HEK293 (cell line): Measurements from ENCODE around the gene UCK1.
A peak's percentile ranks its signal among the peaks of the same experiment; 100 is the strongest.

Experiments used
- HOXC10 ChIP-seq: sonication (generic); formaldehyde crosslinking; IDR thresholded peaks from 2 replicates; pipeline ENCODE4 v1.8.1; 2023; ENCODE audit warnings: mild to moderate bottlenecking, missing genetic modification reagents
- KLF10 ChIP-seq: fragments of 450-650 bp; IDR thresholded peaks from 2 replicates; pipeline ENCODE4 v1.5.1; 2018; ENCODE audit warnings: missing biosample characterization, mild to moderate bottlenecking, missing genetic modification characterization
- KLF8 ChIP-seq: fragments of 450-650 bp; formaldehyde crosslinking; IDR thresholded peaks from 2 replicates; pipeline ENCODE4 v1.5.1; 2016; ENCODE audit warnings: missing biosample characterization, missing genetic modification characterization
- TRIM28 ChIP-seq: IDR thresholded peaks from 2 replicates; pipeline ENCODE4 v1.6.1; 2011; ENCODE audit warnings: low read length, control low read depth, borderline replicate concordance
- ZBTB1 ChIP-seq: fragments of 450-650 bp; formaldehyde crosslinking; IDR thresholded peaks from 2 replicates; pipeline ENCODE4 v1.5.1; 2016; ENCODE audit warnings: missing biosample characterization, missing genetic modification characterization
- ZBTB20 ChIP-seq: fragments of 450-650 bp; formaldehyde crosslinking; IDR thresholded peaks from 2 replicates; pipeline ENCODE4 v1.5.1; 2016; ENCODE audit warnings: missing biosample characterization, missing genetic modification characterization
- ZBTB21 ChIP-seq: fragments of 450-650 bp; formaldehyde crosslinking; IDR thresholded peaks from 2 replicates; pipeline ENCODE4 v1.5.1; 2017; ENCODE audit warnings: missing biosample characterization, missing genetic modification characterization
- ZFHX2 ChIP-seq: fragments of 450-650 bp; formaldehyde crosslinking; conservative IDR thresholded peaks from 2 replicates; pipeline ENCODE4 v1.5.1; 2016; ENCODE audit warnings: missing biosample characterization, missing genetic modification characterization
- ZFP41 ChIP-seq: fragments of 450-650 bp; formaldehyde crosslinking; IDR thresholded peaks from 2 replicates; pipeline ENCODE4 v1.5.1; 2016; ENCODE audit warnings: missing biosample characterization, missing genetic modification characterization, borderline replicate concordance
- ZNF157 ChIP-seq: fragments of 450-650 bp; formaldehyde crosslinking; IDR thresholded peaks from 2 replicates; pipeline ENCODE4 v1.5.1; 2016; ENCODE audit warnings: missing biosample characterization, missing genetic modification characterization
- ZNF239 ChIP-seq: fragments of 450-650 bp; formaldehyde crosslinking; IDR thresholded peaks from 2 replicates; pipeline ENCODE4 v1.5.1; 2016; ENCODE audit warnings: missing biosample characterization, missing genetic modification characterization
- ZNF248 ChIP-seq: fragments of 450-650 bp; formaldehyde crosslinking; IDR thresholded peaks from 2 replicates; pipeline ENCODE4 v1.5.1; 2017; ENCODE audit warnings: missing biosample characterization, missing genetic modification characterization
- ZNF274 ChIP-seq, 2 experiments: fragments of 200-500 bp in 1 of 2; fragments of 450-650 bp in 1 of 2; sonication (Bioruptor generic) in 1 of 2; formaldehyde crosslinking in 1 of 2; IDR thresholded peaks; 2 replicates each; pipeline versions ENCODE4 v1.5.1 to v1.6.1; 2014 to 2016; ENCODE audit warnings: borderline replicate concordance in 1 of 2, inconsistent platforms in 1 of 2, low read length in 1 of 2, missing biosample characterization in 1 of 2, missing genetic modification characterization in 1 of 2
- ZNF37A ChIP-seq: fragments of 450-650 bp; IDR thresholded peaks from 2 replicates; pipeline ENCODE4 v1.5.1; 2018; ENCODE audit warnings: missing biosample characterization, missing genetic modification characterization
- ZNF426 ChIP-seq: fragments of 450-650 bp; formaldehyde crosslinking; IDR thresholded peaks from 2 replicates; pipeline ENCODE4 v1.5.1; 2017; ENCODE audit warnings: missing biosample characterization, missing genetic modification characterization, mild to moderate bottlenecking, inconsistent platforms, moderate library complexity
- ZNF501 ChIP-seq: fragments of 450-650 bp; formaldehyde crosslinking; IDR thresholded peaks from 2 replicates; pipeline ENCODE4 v1.5.1; 2016; ENCODE audit warnings: missing biosample characterization, missing genetic modification characterization
- ZNF514 ChIP-seq: fragments of 450-650 bp; formaldehyde crosslinking; IDR thresholded peaks from 2 replicates; pipeline ENCODE4 v1.5.1; 2016; ENCODE audit warnings: missing biosample characterization, missing genetic modification characterization
- ZNF529 ChIP-seq: fragments of 450-650 bp; formaldehyde crosslinking; IDR thresholded peaks from 2 replicates; pipeline ENCODE4 v1.5.1; 2017; ENCODE audit warnings: missing genetic modification characterization, missing biosample characterization; ENCODE audit not compliant: insufficient replicate concordance
- ZNF549 ChIP-seq: fragments of 450-650 bp; IDR thresholded peaks from 2 replicates; pipeline ENCODE4 v1.5.1; 2018; ENCODE audit warnings: missing biosample characterization, missing genetic modification characterization, mild to moderate bottlenecking, inconsistent platforms, moderate library complexity
- ZNF555 ChIP-seq: fragments of 450-650 bp; formaldehyde crosslinking; conservative IDR thresholded peaks from 2 replicates; pipeline ENCODE4 v1.5.1; 2017; ENCODE audit warnings: missing biosample characterization, mild to moderate bottlenecking, missing genetic modification characterization, inconsistent platforms
- ZNF558 ChIP-seq: fragments of 450-650 bp; formaldehyde crosslinking; IDR thresholded peaks from 2 replicates; pipeline ENCODE4 v1.5.1; 2016; ENCODE audit warnings: missing biosample characterization, missing genetic modification characterization
- ZNF560 ChIP-seq: fragments of 450-650 bp; formaldehyde crosslinking; IDR thresholded peaks from 2 replicates; pipeline ENCODE4 v1.5.1; 2017; ENCODE audit warnings: missing biosample characterization, missing genetic modification characterization, borderline replicate concordance
- ZNF623 ChIP-seq: fragments of 450-650 bp; formaldehyde crosslinking; IDR thresholded peaks from 2 replicates; pipeline ENCODE4 v1.5.1; 2016; ENCODE audit warnings: missing biosample characterization, missing genetic modification characterization
- ZNF624 ChIP-seq: fragments of 450-650 bp; formaldehyde crosslinking; IDR thresholded peaks from 2 replicates; pipeline ENCODE4 v1.5.1; 2017; ENCODE audit warnings: missing biosample characterization, missing genetic modification characterization
- ZNF704 ChIP-seq: fragments of 450-650 bp; formaldehyde crosslinking; IDR thresholded peaks from 2 replicates; pipeline ENCODE4 v1.5.1; 2016; ENCODE audit warnings: missing biosample characterization, missing genetic modification characterization
- ZNF707 ChIP-seq: fragments of 450-650 bp; formaldehyde crosslinking; IDR thresholded peaks from 2 replicates; pipeline ENCODE4 v1.5.1; 2016; ENCODE audit warnings: missing biosample characterization, missing genetic modification characterization
- ZNF747 ChIP-seq: fragments of 450-650 bp; formaldehyde crosslinking; IDR thresholded peaks from 2 replicates; pipeline ENCODE4 v1.5.1; 2016; ENCODE audit warnings: missing biosample characterization, missing genetic modification characterization
- ZNF76 ChIP-seq: fragments of 450-650 bp; formaldehyde crosslinking; IDR thresholded peaks from 2 replicates; pipeline ENCODE4; 2016; ENCODE audit warnings: low read depth, missing biosample characterization, missing genetic modification characterization, borderline replicate concordance
- ZNF785 ChIP-seq: fragments of 450-650 bp; formaldehyde crosslinking; IDR thresholded peaks from 2 replicates; pipeline ENCODE4 v1.5.1; 2016; ENCODE audit warnings: missing biosample characterization, missing genetic modification characterization
- ZSCAN16 ChIP-seq: fragments of 450-650 bp; formaldehyde crosslinking; IDR thresholded peaks from 2 replicates; pipeline ENCODE4 v1.5.1; 2016; ENCODE audit warnings: missing biosample characterization, missing genetic modification characterization
- TF ChIP-seq, protein P1 (sequence below): fragments of 450-650 bp; formaldehyde crosslinking; IDR thresholded peaks from 2 replicates; pipeline ENCODE4 v1.5.1; 2017; ENCODE audit warnings: missing biosample characterization, missing genetic modification characterization
- TF ChIP-seq, protein P2 (sequence below): fragments of 450-650 bp; formaldehyde crosslinking; IDR thresholded peaks from 2 replicates; pipeline ENCODE4 v1.5.1; 2016; ENCODE audit warnings: missing biosample characterization, missing genetic modification characterization
- TF ChIP-seq, protein P3 (sequence below): fragments of 450-650 bp; formaldehyde crosslinking; IDR thresholded peaks from 2 replicates; pipeline ENCODE4 v1.5.1; 2017; ENCODE audit warnings: missing biosample characterization, mild to moderate bottlenecking, missing genetic modification characterization, moderate library complexity

Gene UCK1

DNA sequence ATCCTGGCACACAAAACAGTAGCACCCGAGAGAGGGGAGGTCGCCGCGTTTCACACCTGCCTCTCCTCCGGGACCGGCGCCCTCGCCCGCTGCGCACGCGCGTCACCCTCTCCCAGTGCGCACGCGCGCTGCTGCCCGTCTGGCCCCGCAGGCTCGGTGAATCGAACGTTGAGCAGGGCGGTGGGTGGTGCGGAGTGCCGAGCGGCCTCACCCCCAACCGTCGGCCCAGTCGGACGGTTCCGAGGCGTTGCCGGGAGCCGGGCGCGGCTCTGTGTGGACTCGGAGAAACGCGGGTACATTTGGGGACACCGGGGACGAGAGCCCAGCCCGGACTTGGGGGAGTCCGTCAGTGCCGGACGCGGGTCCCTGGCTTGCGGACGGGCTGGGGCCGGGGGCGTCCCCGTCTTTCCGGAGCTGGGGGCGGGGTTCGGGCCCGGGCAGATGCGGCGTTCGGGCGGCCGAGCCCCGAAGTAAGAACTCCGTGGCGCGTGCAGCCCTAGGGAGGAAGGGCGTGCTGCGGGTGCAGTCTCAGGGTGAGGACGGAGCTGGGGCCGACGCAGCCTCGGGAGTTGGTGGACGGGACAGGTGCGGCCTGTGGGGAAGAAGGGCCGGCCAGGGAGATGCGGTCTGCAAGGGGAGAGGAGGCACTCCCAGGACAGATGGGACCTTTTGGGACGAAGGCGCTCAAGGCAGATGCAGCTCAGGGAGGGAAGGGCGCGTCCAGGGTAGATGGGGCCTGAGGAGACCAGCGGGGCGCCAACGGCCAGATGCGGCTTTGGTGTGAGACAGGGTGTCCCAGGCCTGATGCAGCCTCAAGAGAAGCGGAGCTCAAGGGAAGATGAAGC lies 28.1 kb downstream of the UCK1 start, which contains the start of gene POMT1 (continued):
- peak; percentile 72; the same call in 1 of the 2 replicates for TF ChIP-seq KLF10 (tag by site-specific recombination)
- peak; percentile 55; the same call in 1 of the 2 replicates for TF ChIP-seq ZNF76 (tag by site-specific recombination)
- no peak for TF ChIP-seq ZNF707
- no peak for TF ChIP-seq ZNF37A (tag by site-specific recombination)
- no peak for TF ChIP-seq ZNF555 (tag by site-specific recombination)
- TF ChIP-seq ZNF558 (tag by site-specific recombination), result no peak
- TF ChIP-seq ZNF785 (tag by site-specific recombination), result no peak; the same call in 1 of the 2 replicates
- peak; percentile 85 for TF ChIP-seq ZBTB20 (tag by site-specific recombination)
- no peak for TF ChIP-seq ZSCAN16 (tag by site-specific recombination)
- TF ChIP-seq KLF8 (tag by site-specific recombination), result peak; percentile 99
- TF ChIP-seq ZNF274 (IDR thresholded peaks at IDR 0.05; ENCODE audit: low read length), result no peak
- no peak for TF ChIP-seq ZNF274 (tag by site-specific recombination; IDR thresholded peaks at IDR 0.05; ENCODE audit: borderline replicate concordance)
- TF ChIP-seq ZNF549, result no peak
- TF ChIP-seq ZNF529 (tag by site-specific recombination), result no peak
- TF ChIP-seq, protein P1, sequence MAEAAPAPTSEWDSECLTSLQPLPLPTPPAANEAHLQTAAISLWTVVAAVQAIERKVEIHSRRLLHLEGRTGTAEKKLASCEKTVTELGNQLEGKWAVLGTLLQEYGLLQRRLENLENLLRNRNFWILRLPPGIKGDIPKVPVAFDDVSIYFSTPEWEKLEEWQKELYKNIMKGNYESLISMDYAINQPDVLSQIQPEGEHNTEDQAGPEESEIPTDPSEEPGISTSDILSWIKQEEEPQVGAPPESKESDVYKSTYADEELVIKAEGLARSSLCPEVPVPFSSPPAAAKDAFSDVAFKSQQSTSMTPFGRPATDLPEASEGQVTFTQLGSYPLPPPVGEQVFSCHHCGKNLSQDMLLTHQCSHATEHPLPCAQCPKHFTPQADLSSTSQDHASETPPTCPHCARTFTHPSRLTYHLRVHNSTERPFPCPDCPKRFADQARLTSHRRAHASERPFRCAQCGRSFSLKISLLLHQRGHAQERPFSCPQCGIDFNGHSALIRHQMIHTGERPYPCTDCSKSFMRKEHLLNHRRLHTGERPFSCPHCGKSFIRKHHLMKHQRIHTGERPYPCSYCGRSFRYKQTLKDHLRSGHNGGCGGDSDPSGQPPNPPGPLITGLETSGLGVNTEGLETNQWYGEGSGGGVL (tag by site-specific recombination), result no peak
- TF ChIP-seq ZNF624 (tag by site-specific recombination), result no peak
- TF ChIP-seq ZNF248 (tag by site-specific recombination), result no peak
- TF ChIP-seq ZNF501 (tag by site-specific recombination), result peak; percentile 88; the same call in 1 of the 2 replicates
- no peak for TF ChIP-seq ZNF514 (tag by site-specific recombination)
- no peak for TF ChIP-seq ZNF239 (tag by site-specific recombination)
- TF ChIP-seq ZNF747, result no peak
- TF ChIP-seq ZNF704 (tag by site-specific recombination), result no peak
- no peak for TF ChIP-seq ZNF157 (tag by site-specific recombination)
- TF ChIP-seq ZNF560 (tag by site-specific recombination), result no peak
- no peak for TF ChIP-seq ZBTB1 (tag by site-specific recombination)
- no peak for TF ChIP-seq TRIM28
- TF ChIP-seq ZFP41 (tag by site-specific recombination), result no peak
- TF ChIP-seq ZNF426, result no peak
- no peak for TF ChIP-seq HOXC10 (CRISPR knock-in tag)
- TF ChIP-seq, protein P2, sequence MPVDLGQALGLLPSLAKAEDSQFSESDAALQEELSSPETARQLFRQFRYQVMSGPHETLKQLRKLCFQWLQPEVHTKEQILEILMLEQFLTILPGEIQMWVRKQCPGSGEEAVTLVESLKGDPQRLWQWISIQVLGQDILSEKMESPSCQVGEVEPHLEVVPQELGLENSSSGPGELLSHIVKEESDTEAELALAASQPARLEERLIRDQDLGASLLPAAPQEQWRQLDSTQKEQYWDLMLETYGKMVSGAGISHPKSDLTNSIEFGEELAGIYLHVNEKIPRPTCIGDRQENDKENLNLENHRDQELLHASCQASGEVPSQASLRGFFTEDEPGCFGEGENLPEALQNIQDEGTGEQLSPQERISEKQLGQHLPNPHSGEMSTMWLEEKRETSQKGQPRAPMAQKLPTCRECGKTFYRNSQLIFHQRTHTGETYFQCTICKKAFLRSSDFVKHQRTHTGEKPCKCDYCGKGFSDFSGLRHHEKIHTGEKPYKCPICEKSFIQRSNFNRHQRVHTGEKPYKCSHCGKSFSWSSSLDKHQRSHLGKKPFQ (tag by site-specific recombination), result 0 out of 2 replicates have a peak, but pooled peaks have one; percentile 29
- TF ChIP-seq ZFHX2 (tag by site-specific recombination), result peak; percentile 94
- TF ChIP-seq, protein P3, sequence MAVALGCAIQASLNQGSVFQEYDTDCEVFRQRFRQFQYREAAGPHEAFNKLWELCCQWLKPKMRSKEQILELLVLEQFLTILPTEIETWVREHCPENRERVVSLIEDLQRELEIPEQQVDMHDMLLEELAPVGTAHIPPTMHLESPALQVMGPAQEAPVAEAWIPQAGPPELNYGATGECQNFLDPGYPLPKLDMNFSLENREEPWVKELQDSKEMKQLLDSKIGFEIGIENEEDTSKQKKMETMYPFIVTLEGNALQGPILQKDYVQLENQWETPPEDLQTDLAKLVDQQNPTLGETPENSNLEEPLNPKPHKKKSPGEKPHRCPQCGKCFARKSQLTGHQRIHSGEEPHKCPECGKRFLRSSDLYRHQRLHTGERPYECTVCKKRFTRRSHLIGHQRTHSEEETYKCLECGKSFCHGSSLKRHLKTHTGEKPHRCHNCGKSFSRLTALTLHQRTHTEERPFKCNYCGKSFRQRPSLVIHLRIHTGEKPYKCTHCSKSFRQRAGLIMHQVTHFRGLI (tag by site-specific recombination), result no peak
- TF ChIP-seq ZBTB21 (tag by site-specific recombination), result no peak
- TF ChIP-seq ZNF623, result no peak
